ENCODE data around the gene DIPK2A. TPM values are rescaled to one million over a fixed set of nuclear protein-coding genes. Genes with fewer than 3 reads are reported as not detected.

Gene DIPK2A
- polyA plus RNA-seq, 1 donor from 2014 or later = 9.7 TPM

DNA sequence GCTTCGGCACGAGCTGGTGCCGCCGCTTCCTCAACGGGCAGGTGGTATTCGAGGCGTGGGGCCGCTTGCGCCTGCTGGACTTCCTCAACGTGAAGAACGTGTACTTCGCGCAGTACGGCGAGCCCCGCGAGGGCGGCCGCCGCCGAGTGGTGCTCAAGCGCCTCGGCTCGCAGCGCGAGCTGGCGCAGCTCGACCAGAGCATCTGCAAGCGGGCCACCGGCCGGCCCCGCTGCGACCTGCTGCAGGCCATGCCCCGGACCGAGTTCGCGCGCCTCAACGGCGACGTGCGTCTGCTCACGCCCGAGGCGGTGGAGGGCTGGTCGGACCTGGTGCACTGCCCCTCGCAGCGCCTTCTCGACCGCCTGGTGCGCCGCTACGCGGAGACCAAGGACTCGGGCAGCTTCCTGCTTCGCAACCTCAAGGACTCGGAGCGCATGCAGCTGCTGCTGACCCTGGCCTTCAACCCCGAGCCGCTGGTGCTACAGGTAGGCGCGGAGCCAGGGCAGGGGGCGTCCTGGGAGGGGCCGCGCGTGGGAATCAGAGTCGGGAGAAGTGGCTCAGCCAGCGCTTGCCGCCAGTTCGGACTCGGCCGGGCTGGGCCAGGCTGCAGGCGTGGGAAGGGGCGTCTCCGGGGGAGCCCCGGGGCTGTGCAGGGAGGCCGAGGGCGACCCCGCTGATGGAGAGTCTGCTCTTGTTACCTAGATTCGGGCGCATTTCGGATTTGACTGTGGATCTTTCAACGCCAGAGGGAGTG lies 1.1 kb downstream of the DIPK2A start:
- Histone ChIP-seq H3K27ac (ENCODE audit: low read length) (peak overlapping the region; percentile 96), H3K36me3 (ENCODE audit: insufficient read depth, low read length) (no peaks in the 10 kb centered on the region), H3K9me3 (ENCODE audit: low read length) (no peaks in the 10 kb centered on the region), H3K27me3 (ENCODE audit: insufficient read depth, low read depth, low read length) (no peaks in the 10 kb centered on the region), H2AFZ (ENCODE audit: low read depth, low read length) (peak overlapping the region; percentile 59), H3K79me2 (replicated peaks; ENCODE audit: insufficient read depth, low read length) (peaks cover 45% of the 10 kb centered on the region), H3F3A (ENCODE audit: insufficient read depth, low read length, poor library complexity, severe bottlenecking) (peaks cover 5% of the 10 kb centered on the region), H3K4me3 (ENCODE audit: low read length) (peak overlapping the region; percentile 84), H4K20me1 (ENCODE audit: insufficient read depth) (no peaks in the 10 kb centered on the region), H3K9me2 (ENCODE audit: insufficient read depth, low read length) (no peaks in the 10 kb centered on the region), H3K4me2 (ENCODE audit: low read length) (peak overlapping the region; percentile 50), H3K9ac (ENCODE audit: low read length) (peak overlapping the region; percentile 91)
- TF ChIP-seq RAD21 (conservative IDR thresholded peaks at IDR 0.05) = peak; percentile 61
- no peak for TF ChIP-seq EP300 (conservative IDR thresholded peaks at IDR 0.05; ENCODE audit: poor library complexity, severe bottlenecking)
- TF ChIP-seq SMC3 (conservative IDR thresholded peaks at IDR 0.05; ENCODE audit: poor library complexity) = peak; percentile 64
- peak; percentile 42 for TF ChIP-seq MXI1 (conservative IDR thresholded peaks at IDR 0.05; ENCODE audit: poor library complexity, severe bottlenecking)
- TF ChIP-seq, protein P1, sequence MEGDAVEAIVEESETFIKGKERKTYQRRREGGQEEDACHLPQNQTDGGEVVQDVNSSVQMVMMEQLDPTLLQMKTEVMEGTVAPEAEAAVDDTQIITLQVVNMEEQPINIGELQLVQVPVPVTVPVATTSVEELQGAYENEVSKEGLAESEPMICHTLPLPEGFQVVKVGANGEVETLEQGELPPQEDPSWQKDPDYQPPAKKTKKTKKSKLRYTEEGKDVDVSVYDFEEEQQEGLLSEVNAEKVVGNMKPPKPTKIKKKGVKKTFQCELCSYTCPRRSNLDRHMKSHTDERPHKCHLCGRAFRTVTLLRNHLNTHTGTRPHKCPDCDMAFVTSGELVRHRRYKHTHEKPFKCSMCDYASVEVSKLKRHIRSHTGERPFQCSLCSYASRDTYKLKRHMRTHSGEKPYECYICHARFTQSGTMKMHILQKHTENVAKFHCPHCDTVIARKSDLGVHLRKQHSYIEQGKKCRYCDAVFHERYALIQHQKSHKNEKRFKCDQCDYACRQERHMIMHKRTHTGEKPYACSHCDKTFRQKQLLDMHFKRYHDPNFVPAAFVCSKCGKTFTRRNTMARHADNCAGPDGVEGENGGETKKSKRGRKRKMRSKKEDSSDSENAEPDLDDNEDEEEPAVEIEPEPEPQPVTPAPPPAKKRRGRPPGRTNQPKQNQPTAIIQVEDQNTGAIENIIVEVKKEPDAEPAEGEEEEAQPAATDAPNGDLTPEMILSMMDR (IDR thresholded peaks at IDR 0.05; ENCODE audit: poor library complexity, severe bottlenecking) = peak; percentile 50
- no peak for TF ChIP-seq EZH2 (IDR thresholded peaks at IDR 0.05; ENCODE audit: borderline replicate concordance, insufficient read depth, low read length, poor library complexity, severe bottlenecking)
- no peak for TF ChIP-seq TAF1 (IDR thresholded peaks at IDR 0.05; ENCODE audit: low read depth)

DNA sequence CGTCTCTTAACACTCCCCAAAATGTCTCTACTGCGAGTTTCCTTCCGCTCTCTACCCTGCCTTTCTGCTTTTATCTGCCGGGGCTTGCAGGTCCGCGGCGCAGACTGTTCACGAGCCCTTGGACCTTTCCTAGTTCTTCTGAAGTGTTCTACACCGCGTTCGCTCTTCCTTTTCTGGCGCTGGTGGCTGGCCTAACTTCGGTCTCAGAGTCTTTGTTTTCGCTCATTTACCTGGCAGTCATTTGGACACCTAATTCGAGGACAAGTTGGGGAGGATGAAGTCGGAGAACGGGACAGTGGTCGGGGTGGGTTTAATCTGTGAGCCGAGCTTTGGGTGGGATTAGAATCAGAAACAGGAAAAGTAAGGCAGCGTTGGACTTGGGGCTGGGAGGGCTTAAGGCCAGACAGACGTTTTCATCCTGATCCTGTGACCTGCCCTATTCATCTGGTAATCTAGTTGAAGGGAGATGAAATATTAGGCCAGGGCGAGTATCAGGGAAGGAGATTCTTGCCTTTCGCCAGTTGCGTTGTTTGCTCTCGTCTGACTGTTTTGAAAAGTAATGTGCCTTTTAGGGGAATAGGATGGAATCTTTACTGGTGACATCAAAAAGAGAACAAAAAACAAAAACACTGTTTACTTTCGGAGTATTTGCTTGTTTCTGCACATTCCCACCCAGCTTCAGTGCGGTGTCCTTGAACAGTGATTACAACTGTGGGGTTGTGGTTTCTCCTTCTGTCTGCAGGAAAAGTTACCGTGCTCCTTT lies 1.8 kb downstream of the DIPK2A start:
- Histone ChIP-seq H3K36me3 (ENCODE audit: insufficient read depth, low read length) (no peaks in the 10 kb centered on the region), H3K27me3 (ENCODE audit: insufficient read depth, low read depth, low read length) (no peaks in the 10 kb centered on the region), H3K9ac (ENCODE audit: low read length) (peak overlapping the region; percentile 91), H3K79me2 (replicated peaks; ENCODE audit: insufficient read depth, low read length) (peaks cover 52% of the 10 kb centered on the region), H3K9me2 (ENCODE audit: insufficient read depth, low read length) (no peaks in the 10 kb centered on the region), H3K4me2 (ENCODE audit: low read length) (peak overlapping the region; percentile 86), H3K4me3 (ENCODE audit: low read length) (peak overlapping the region; percentile 84), H2AFZ (ENCODE audit: low read depth, low read length) (peak overlapping the region; percentile 40), H3F3A (ENCODE audit: insufficient read depth, low read length, poor library complexity, severe bottlenecking) (peaks cover 5% of the 10 kb centered on the region), H3K9me3 (ENCODE audit: low read length) (no peaks in the 10 kb centered on the region), H4K20me1 (ENCODE audit: insufficient read depth) (no peaks in the 10 kb centered on the region), H3K27ac (ENCODE audit: low read length) (peak overlapping the region; percentile 96)
- TF ChIP-seq, protein P1 (IDR thresholded peaks at IDR 0.05; ENCODE audit: poor library complexity, severe bottlenecking) = no peak
- no peak for TF ChIP-seq TAF1 (IDR thresholded peaks at IDR 0.05; ENCODE audit: low read depth)
- no peak for TF ChIP-seq MXI1 (conservative IDR thresholded peaks at IDR 0.05; ENCODE audit: poor library complexity, severe bottlenecking)
- TF ChIP-seq EP300 (conservative IDR thresholded peaks at IDR 0.05; ENCODE audit: poor library complexity, severe bottlenecking) = no peak
- peak; percentile 2 for TF ChIP-seq RAD21 (conservative IDR thresholded peaks at IDR 0.05)
- TF ChIP-seq EZH2 (IDR thresholded peaks at IDR 0.05; ENCODE audit: borderline replicate concordance, insufficient read depth, low read length, poor library complexity, severe bottlenecking) = no peak
- peak; percentile 12 for TF ChIP-seq POLR2AphosphoS5 (IDR thresholded peaks at IDR 0.05)
- TF ChIP-seq, protein P2, sequence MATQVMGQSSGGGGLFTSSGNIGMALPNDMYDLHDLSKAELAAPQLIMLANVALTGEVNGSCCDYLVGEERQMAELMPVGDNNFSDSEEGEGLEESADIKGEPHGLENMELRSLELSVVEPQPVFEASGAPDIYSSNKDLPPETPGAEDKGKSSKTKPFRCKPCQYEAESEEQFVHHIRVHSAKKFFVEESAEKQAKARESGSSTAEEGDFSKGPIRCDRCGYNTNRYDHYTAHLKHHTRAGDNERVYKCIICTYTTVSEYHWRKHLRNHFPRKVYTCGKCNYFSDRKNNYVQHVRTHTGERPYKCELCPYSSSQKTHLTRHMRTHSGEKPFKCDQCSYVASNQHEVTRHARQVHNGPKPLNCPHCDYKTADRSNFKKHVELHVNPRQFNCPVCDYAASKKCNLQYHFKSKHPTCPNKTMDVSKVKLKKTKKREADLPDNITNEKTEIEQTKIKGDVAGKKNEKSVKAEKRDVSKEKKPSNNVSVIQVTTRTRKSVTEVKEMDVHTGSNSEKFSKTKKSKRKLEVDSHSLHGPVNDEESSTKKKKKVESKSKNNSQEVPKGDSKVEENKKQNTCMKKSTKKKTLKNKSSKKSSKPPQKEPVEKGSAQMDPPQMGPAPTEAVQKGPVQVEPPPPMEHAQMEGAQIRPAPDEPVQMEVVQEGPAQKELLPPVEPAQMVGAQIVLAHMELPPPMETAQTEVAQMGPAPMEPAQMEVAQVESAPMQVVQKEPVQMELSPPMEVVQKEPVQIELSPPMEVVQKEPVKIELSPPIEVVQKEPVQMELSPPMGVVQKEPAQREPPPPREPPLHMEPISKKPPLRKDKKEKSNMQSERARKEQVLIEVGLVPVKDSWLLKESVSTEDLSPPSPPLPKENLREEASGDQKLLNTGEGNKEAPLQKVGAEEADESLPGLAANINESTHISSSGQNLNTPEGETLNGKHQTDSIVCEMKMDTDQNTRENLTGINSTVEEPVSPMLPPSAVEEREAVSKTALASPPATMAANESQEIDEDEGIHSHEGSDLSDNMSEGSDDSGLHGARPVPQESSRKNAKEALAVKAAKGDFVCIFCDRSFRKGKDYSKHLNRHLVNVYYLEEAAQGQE (IDR thresholded peaks at IDR 0.05; ENCODE audit: borderline replicate concordance) = no peak
- peak; percentile 7 for TF ChIP-seq SMC3 (conservative IDR thresholded peaks at IDR 0.05; ENCODE audit: poor library complexity)

Measured in neural cell (in vitro differentiated cells).